Diencephalon (tissue), 1 donor: ENCODE measurements around the gene VCP. TPM values are rescaled to one million over a fixed set of nuclear protein-coding genes. Genes with fewer than 3 reads are reported as not detected.

Experiments
- small RNA-seq: library from RNA; depleted of rRNA; stranded (forward); fragments of <200 nt; gene quantifications from one replicate; pipeline ENCODE3, GENCODE V24; 2014
- total RNA-seq: library from RNA; depleted of rRNA; stranded (reverse); fragments of >200 nt; gene quantifications from one replicate; pipeline ENCODE4 v1.2.3, GENCODE V29; 2014

The VCP gene
- 193 TPM for total RNA-seq

DNA sequence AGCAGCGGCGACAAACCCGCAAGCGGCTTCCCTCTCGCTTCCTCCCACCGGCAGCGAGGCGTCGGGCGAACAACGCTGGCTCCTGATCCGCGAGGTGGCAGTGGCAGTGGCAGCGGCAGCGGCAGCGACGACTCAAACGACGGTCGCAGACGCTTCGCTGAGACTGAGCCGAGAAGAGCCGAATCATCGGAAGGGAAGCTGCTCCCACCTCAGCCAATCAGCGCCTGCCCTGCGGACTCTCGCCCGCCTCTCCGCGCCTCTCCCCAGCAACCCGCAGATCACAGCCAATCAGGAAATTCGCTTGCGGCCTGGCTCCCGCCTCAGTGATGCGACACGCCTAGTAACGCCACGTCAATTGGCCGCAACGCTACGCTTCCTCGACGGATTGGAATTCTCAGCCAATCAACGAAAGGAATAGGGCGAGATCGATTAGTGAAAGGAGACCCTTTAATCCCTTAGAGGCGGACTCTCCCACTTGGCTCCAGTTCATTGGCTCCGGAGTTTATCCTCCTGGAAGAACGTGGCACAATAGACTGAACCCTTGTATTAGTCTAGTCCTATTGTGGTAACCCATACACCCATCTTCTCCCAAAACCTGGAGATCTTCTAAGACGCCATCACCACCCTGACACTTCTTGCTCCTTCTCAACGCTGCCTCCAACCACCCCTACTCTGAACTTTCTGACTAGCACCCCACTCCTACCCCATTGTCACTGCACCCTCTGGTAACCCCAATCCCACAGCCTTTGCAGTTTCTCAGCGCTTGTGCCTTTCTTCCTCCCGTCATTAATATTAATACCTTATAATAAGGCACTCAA, at the start of gene VCP:
TSS of gene VCP (minus strand) at position 165 of the 818 bp plus-strand sequence. CDS start 272 bp downstream, outside the sequence.

DNA sequence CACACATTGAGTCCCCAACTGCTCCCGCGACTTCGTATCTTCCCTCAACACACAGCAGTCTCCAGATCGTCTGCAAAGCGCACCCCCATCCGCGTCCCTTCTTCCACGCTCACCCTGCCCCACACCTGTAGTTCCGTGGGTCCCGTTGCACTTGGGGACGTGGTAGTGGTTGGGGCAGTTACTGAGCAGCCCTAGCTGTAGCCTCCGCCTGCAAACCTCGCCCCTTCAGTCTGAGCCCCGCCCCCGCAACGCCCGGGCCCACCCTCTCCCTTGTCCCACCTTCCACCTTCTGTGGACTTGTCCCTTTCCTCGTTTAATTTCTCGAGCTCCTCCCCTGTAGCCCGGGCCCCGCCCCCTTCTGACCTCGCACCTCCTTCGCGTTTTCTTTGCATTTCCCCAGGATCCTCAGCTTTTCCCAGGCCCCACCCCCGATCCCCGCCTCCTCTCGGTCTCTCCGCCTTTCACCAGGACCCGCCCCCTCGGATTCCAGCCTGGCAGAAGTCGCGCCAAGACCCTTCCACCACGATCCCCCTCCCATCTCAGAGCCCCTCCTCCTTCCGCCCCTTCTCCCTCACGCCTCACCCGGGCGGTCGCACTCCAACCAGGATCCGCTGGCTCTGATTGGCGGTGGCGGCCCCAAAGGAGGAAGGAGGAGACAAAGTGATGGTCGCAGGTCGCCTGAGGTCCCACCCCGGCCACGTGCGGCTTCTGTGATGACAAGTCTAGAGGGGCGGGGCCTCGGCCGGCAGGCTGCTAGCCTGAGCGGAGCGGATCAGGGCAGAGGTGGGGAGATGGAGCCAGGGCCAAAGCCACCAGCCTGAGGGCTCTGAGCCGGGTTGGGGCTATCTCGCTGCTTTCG, 43.5 kb upstream of the VCP start, which contains the start of gene ATOSB:
TSS of gene ATOSB (minus strand) at position 183 of the 859 bp plus-strand sequence. CDS start 7,588 bp downstream, outside the sequence.

DNA sequence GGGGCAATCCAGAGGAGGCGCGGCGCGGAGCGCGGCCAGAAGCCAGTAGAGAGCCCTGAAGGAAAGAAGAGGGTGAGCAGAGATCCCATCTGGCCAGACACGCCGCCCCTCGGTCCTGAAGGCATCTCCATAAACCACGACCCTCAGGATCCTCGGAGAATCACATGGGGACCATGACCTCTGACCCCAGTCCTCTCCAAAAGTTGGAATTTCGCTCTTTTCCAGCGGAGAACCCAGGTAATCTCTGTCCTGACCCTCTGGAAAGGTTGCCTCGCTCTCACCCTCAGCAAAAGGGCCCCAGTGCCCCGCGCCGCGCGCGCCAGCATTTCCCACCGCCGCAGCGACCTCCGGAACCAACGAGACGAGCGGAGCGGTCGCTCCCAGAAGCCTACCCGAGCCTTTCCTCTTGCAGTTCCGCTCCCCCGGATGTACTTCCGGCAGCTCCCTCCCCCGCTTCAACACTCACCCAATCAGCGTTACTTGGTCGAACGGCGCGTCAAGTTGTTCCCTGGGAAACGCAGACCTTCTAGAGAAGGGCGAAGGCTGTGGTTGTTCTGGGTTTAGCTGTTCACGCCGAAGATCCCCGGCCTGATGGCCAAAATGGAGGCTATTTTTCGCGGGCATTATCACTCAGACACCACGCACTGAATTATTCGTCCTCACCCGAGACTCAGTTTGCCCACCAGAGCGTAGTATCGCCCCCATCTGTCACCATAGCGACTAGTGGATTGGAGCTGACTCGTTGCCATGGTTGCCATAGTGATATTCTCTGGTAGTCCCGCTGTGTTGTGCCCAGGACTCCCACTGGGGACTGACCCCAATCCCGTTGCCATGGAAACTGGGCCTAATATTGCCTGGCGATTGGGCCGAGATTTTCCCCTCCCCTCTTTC, 30.6 kb upstream of the VCP start, which contains the start of gene STOML2:
TSS of gene STOML2 (minus strand) at position 363 of the 891 bp plus-strand sequence. CDS start at position 326, 37 bp downstream.

DNA sequence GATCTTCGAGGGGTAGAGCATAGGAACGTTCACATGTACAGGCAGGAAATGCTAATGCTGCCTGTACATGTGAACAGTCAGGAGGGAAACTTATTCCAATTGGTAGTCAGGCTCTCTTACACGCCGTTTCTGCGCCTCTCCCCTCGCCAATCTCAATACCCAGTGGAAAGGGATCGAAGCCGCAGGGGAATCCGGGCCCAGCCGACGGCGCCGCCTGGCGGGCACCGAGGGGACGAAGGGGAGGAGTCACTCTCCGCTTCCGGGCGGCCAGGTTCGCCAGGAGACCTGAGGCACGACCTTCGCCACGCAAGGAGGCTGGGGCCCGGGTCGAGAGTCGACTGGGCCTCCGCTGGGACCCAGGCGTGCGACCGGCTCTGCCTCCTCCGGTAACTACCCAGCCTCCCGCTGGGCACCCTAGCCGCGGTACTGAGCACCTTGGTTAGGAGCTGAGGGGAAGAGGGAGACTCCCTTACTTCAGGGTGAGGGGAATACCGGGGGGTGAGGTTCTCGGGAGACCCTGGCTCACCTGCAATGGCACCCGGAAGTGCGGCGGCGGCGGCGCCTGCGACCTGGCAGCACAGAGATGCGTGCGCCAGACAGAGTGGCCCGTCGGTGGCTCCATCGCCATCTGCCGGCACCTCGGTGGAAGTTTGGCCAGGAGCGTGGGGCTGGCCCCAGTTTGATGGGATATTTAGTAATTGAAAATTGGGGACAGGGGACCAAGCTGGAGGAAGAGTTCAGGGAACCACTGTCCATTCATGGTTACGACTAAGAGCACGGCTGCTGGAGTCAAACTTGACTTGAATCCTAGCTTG, 23.8 kb upstream of the VCP start, which contains the start of gene PIGO:
TSS of gene PIGO (minus strand) at position 557 of the 815 bp plus-strand sequence. CDS start 1,026 bp downstream, outside the sequence.

DNA sequence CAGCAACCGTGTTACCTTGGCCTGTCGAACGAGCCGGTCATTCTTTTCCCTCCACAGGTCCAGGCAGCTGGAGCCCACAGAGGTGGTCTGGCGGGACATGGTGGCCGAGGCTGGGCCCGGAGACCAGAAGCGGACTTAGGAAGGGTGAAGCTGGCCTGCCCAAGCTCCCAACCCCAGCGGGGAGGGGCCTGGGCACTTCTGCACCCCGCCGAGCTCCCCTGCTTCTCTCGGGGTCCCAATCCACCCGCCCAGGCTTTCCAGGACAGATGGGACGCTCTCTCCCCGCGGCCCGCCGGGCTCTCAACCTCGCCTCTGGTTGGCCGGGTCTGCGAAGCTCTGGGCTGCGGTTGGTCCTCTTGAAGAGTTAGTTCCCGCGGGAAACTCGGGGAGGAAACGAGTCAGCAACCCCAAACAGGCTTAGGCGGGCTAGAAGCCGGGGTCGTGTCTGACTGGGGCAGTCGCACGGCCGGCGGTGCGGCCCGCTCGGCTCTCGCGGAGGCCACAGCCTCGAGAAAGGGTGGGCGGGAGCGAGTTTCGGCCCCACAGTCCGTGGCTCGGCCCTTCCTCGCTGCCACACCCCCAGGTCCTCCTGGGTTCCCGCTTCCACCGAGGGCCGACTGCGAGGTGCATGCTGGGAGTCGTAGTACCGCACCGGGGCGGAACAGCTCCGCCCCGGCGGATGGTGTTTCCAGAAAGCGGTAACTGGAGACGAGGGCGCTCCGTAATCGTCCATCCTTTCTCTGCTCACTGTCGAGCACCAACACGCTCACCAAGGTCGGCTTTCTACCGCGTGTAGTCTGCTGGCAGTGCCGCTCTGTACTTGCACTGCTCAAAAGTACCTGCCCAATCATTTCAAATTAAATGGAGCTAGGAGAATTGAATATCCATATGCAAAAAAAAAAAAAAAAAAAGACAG, 7.3 kb upstream of the VCP start, which contains the start of gene FANCG:
TSS of gene FANCG (minus strand) at position 517 of the 916 bp plus-strand sequence. CDS start at position 99, 418 bp downstream.

Small RNAs within 50 kb of the gene (small RNA-seq; reads per million reads assigned to genes)
- gene RN7SL338P, result not detected

Other genes starting within 250 kb of the VCP start
- 45.2 TPM for gene PHF24, start 114.3 kb downstream of the VCP start, total RNA-seq
- 35.1 TPM for gene DNAJB5, start 82.9 kb downstream of the VCP start, total RNA-seq
- 26.5 TPM for gene FANCG, start 7.3 kb upstream of the VCP start, total RNA-seq
- gene PIGO, start 24.0 kb upstream of the VCP start, total RNA-seq, result 9.9 TPM
- gene STOML2, start 30.5 kb upstream of the VCP start, total RNA-seq, result 69.2 TPM
- 19.4 TPM for gene ATOSB, start 43.2 kb upstream of the VCP start, total RNA-seq
- 26.5 TPM for gene UNC13B, start 89.4 kb upstream of the VCP start, total RNA-seq